GM12878 (cell line): Measurements from ENCODE around the gene TSSK2. TPM values are rescaled to one million over a fixed set of nuclear protein-coding genes. Genes with fewer than 3 reads are reported as not detected.

Experiments
- ATAC-seq: fragments of 200-7000 bp; cut with Tn5 transposase; 3 replicates; pipeline ENCODE4 v1.9.1; 2020; ENCODE audit warnings: mild to moderate bottlenecking, moderate library complexity
- BruUV-seq: library from RNA; stranded (reverse); fragments of 400-500 nt; replicated peaks from 2 replicates; lab custom pipeline; 2021; lab: Mats Ljungman, UMichigan
- CTCF ChIA-PET: fragments of 300-600 bp; sonication (Branson Sonifier 250); formaldehyde crosslinking; extraction: SDS; loops from one replicate; lab custom pipeline; 2021; ENCODE audit warnings: inconsistent platforms; lab: Yijun Ruan, JAX
- POLR2A ChIA-PET: fragments of 350-600 bp; formaldehyde crosslinking; extraction: SDS; loops from one replicate; lab custom pipeline; 2021; ENCODE audit warnings: inconsistent platforms; lab: Charles Lee
- RAD21 ChIA-PET: fragments of 300-600 bp; sonication (Branson Sonifier 250); formaldehyde crosslinking; loops from one replicate; lab custom pipeline; 2023; ENCODE audit warnings: antibody characterized with exemption; ENCODE audit not compliant: unreplicated experiment; lab: Charles Lee
- SMC1A ChIA-PET: fragments of 300-600 bp; sonication (Branson Sonifier 250); formaldehyde crosslinking; loops from one replicate; lab custom pipeline; 2023; ENCODE audit not compliant: unreplicated experiment, uncharacterized antibody; lab: Charles Lee
- DNase-seq: peaks from one replicate; pipeline ENCODE4 v3.0.0-alpha.2; 2011; ENCODE audit warnings: low read depth, low spot score
- FAIRE-seq: peaks from 3 replicates; lab custom pipeline; 2011; peaks lifted over from hg19 to GRCh38; lab: Jason Lieb, UNC
- H2AFZ ChIP-seq: 2 replicates; pipeline ENCODE4 v1.6.0; 2011; ENCODE audit warnings: low read depth, low read length, control low read depth; ENCODE audit not compliant: control insufficient read depth
- H3K27ac ChIP-seq: 2 replicates; pipeline ENCODE4 v1.5.1; 2011; ENCODE audit warnings: control low read depth; ENCODE audit not compliant: control insufficient read depth, insufficient read depth
- H3K27me3 ChIP-seq, 2 experiments: replicated peaks in 1 of 2; 2 replicates each; pipeline versions ENCODE4 v1.6.0 to v1.6.1; 2011; ENCODE audit warnings: low read length in 1 of 2; ENCODE audit not compliant: control insufficient read depth in 2 of 2, insufficient read depth in 2 of 2
- H3K36me3 ChIP-seq, 2 experiments: 2 replicates each; pipeline ENCODE4 v1.5.1; 2011; ENCODE audit warnings: low read length in 1 of 2; ENCODE audit not compliant: control insufficient read depth in 2 of 2, insufficient read depth in 2 of 2
- H3K4me1 ChIP-seq: 2 replicates; pipeline ENCODE4 v1.6.1; 2011; ENCODE audit warnings: mild to moderate bottlenecking, low read length, moderate library complexity, mixed read lengths; ENCODE audit not compliant: control insufficient read depth, insufficient read depth
- H3K4me2 ChIP-seq: 2 replicates; pipeline ENCODE4 v1.6.0; 2011; ENCODE audit warnings: control low read depth; ENCODE audit not compliant: control insufficient read depth, insufficient read depth
- H3K4me3 ChIP-seq: fragments of 200-600 bp; sonication (generic); 2 replicates; pipeline ENCODE4 v1.5.1; 2016
- H3K79me2 ChIP-seq: 2 replicates; pipeline ENCODE4 v1.6.0; 2011; ENCODE audit warnings: low read length; ENCODE audit not compliant: control insufficient read depth, insufficient read depth
- H3K9ac ChIP-seq: 2 replicates; pipeline ENCODE4 v1.8.0; 2011; ENCODE audit warnings: low read length, control low read depth, mixed read lengths; ENCODE audit not compliant: control insufficient read depth, insufficient read depth
- H3K9me3 ChIP-seq: replicated peaks from 3 replicates; pipeline ENCODE4 v1.5.1; 2011; ENCODE audit warnings: mild to moderate bottlenecking, low read length; ENCODE audit not compliant: control insufficient read depth, insufficient read depth
- H4K20me1 ChIP-seq: 2 replicates; pipeline ENCODE4 v1.6.0; 2011; ENCODE audit not compliant: control insufficient read depth, insufficient read depth
- EGR1 ChIP-seq, 2 experiments: IDR thresholded peaks; 1 replicate in 1 of 2; 2 replicates in 1 of 2; pipeline ENCODE4 v1.6.1; 2011 to 2012; ENCODE audit warnings: low read depth in 2 of 2, low read length in 2 of 2, borderline replicate concordance in 1 of 2, mild to moderate bottlenecking in 1 of 2, moderate library complexity in 1 of 2
- ETV6 ChIP-seq, 2 experiments: fragments of 450-650 bp in 1 of 2; IDR thresholded peaks in 1 of 2; conservative IDR thresholded peaks in 1 of 2; 2 replicates each; pipeline ENCODE4 v1.6.1; 2014; ENCODE audit warnings: antibody characterized with exemption in 1 of 2, borderline replicate concordance in 1 of 2, low read depth in 1 of 2, mild to moderate bottlenecking in 1 of 2, moderate library complexity in 1 of 2
- IKZF1 ChIP-seq: fragments of 450-650 bp; conservative IDR thresholded peaks from 2 replicates; pipeline ENCODE4 v1.6.1; 2017; ENCODE audit warnings: antibody characterized with exemption, mild to moderate bottlenecking
- IKZF2 ChIP-seq, 2 experiments: fragments of 450-650 bp; IDR thresholded peaks; 2 replicates each; pipeline ENCODE4 v1.6.1; 2017; ENCODE audit warnings: mild to moderate bottlenecking in 2 of 2, moderate library complexity in 2 of 2
- KAT2A ChIP-seq: conservative IDR thresholded peaks from 2 replicates; pipeline ENCODE4 v1.6.1; 2011; ENCODE audit warnings: low read depth, low read length; ENCODE audit not compliant: control insufficient read depth
- MTA3 ChIP-seq: IDR thresholded peaks from 2 replicates; pipeline ENCODE4 v1.6.1; 2012; ENCODE audit warnings: low read length, inconsistent platforms, borderline replicate concordance
- SMARCA5 ChIP-seq: fragments of 450-650 bp; IDR thresholded peaks from 2 replicates; pipeline ENCODE4 v1.6.1; 2017; ENCODE audit warnings: mild to moderate bottlenecking
- TARDBP ChIP-seq: IDR thresholded peaks from 2 replicates; pipeline ENCODE4 v1.6.1; 2016; ENCODE audit warnings: borderline replicate concordance
- WRNIP1 ChIP-seq: IDR thresholded peaks from 2 replicates; pipeline ENCODE4 v1.6.1; 2011; ENCODE audit warnings: low read depth, low read length, improper control_type of control experiment, borderline replicate concordance
- WGBS: methylation state at CpG from one replicate; pipeline ENCODE4 v1.1.6; 2016; ENCODE audit warnings: low lambda C conversion rate; ENCODE audit not compliant: insufficient replicate concordance, insufficient coverage; ENCODE audit errors: missing lambda C conversion rate; 5-methylcytosine and 5-hydroxymethylcytosine counted together
- in situ Hi-C: fragments of 300-500 bp; cut with MboI; formaldehyde crosslinking; loops from 9 replicates; pipeline ENCODE4 v1.14.3; 2018; ENCODE audit warnings: mixed read lengths
- intact Hi-C: fragments of 100-400 bp; cut with micrococcal nuclease; formaldehyde crosslinking; loops from one replicate; pipeline ENCODE4 v1.14.2; 2022; ENCODE audit not compliant: unreplicated experiment
- polyA plus RNA-seq, 11 experiments: library from polyadenylated mRNA; depleted of rRNA in 4 of 11; unstranded in 6 of 11; stranded (reverse) in 5 of 11; fragments of >200 nt; fragmentation: Nextera tagmentation in 4 of 11; fragmentation: Illumina TruSeq in 1 of 11; extraction: Ambion mirVana in 4 of 11; extraction: Trizol in 1 of 11; gene quantifications; 1 replicate in 1 of 11; 2 replicates in 10 of 11; pipeline versions ENCODE4 v1.2.1 to v1.2.3, GENCODE V29; 2011 to 2016; ENCODE audit warnings: inconsistent platforms in 2 of 11, missing spikeins in 2 of 11, low read depth in 1 of 11
- total RNA-seq, 4 experiments: library from RNA; depleted of rRNA in 3 of 4; stranded (reverse); fragments of >200 nt in 3 of 4; fragmentation: Illumina TruSeq in 1 of 4; extraction: Trizol in 1 of 4; gene quantifications; 2 replicates each; pipeline versions ENCODE4 v1.2.1 to v1.2.3, GENCODE V29; 2013 to 2021
- TF ChIP-seq, protein P1 (sequence below): IDR thresholded peaks from 2 replicates; pipeline ENCODE4 v1.6.1; 2012; ENCODE audit warnings: low read depth, low read length, improper control_type of control experiment
- TF ChIP-seq, protein P2 (sequence below): IDR thresholded peaks from 2 replicates; pipeline ENCODE4 v1.6.1; 2011; ENCODE audit warnings: borderline replicate concordance, low read depth, mild to moderate bottlenecking, moderate library complexity, low read length; ENCODE audit not compliant: insufficient read depth, poor library complexity, severe bottlenecking
- TF ChIP-seq, protein P3 (sequence below): fragments of 150-350 bp; IDR thresholded peaks from 2 replicates; pipeline ENCODE4 v1.6.1; 2016; ENCODE audit warnings: low read depth, low read length

Gene TSSK2
- total and polyA plus RNA-seq, 10 of the 15 experiments (the other 5 are each of a cell fraction or from before 2014, with no cell fraction given) = 0.03 to 0.17 TPM; not detected in 8

DNA sequence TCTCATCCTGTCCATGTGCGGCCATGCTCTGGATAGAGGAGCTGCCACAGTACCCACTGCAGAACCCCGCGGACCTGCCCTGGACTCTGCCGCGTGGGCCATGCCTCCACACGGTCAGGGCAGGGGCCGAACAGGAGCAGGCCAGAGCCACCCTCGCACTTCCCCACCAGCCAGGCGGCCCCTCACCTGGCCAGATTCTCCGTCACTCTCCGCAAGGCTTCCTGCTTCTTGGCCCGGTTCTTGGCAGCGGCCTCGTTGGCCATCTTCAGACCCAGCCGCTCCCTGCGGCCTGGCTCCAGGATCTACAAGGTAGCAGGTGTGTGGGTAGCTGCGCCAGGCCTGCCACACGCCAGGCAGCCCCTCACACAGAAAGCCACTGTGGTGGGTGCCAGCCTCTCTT lies 3.8 kb downstream of the TSSK2 start:
- POLR2A ChIA-PET = no interaction called here
- Histone ChIP-seq H3K79me2 (no peaks in the 10 kb centered on the region), H3K27ac (no peak overlapping the region)
- in situ Hi-C loops = no loop called here
- WGBS = 97% methylated on average over 18 of the region's 18 CpGs
- ATAC-seq = no peak
- TF ChIP-seq, protein P1, sequence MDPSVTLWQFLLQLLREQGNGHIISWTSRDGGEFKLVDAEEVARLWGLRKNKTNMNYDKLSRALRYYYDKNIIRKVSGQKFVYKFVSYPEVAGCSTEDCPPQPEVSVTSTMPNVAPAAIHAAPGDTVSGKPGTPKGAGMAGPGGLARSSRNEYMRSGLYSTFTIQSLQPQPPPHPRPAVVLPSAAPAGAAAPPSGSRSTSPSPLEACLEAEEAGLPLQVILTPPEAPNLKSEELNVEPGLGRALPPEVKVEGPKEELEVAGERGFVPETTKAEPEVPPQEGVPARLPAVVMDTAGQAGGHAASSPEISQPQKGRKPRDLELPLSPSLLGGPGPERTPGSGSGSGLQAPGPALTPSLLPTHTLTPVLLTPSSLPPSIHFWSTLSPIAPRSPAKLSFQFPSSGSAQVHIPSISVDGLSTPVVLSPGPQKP = no peak
- no peak for TF ChIP-seq SMARCA5
- no peak for TF ChIP-seq MTA3
- TF ChIP-seq ETV6 (conservative IDR thresholded peaks at IDR 0.05 in 1 of 2, IDR thresholded peaks at IDR 0.05 in 1 of 2; ENCODE audit: borderline replicate concordance in 1 of 2, low read depth in 1 of 2) = no peak
- no peak for TF ChIP-seq IKZF1
- no peak for TF ChIP-seq IKZF2 (IDR thresholded peaks at IDR 0.05)
- TF ChIP-seq WRNIP1 = no peak
- TF ChIP-seq, all 136 proteins: peak for 0
- no TSS peak for BruUV-seq
- CTCF ChIA-PET = no interaction called here
- RAD21 ChIA-PET = no interaction called here
- Histone ChIP-seq H3K4me1 (no peaks in the 10 kb centered on the region), H3K4me2 (no peak overlapping the region), H3K27me3 (no peaks in the 10 kb centered on the region), H3K9ac (no peak overlapping the region), H4K20me1 (no peaks in the 10 kb centered on the region), H3K4me3 (no peak overlapping the region), H3K36me3 (peaks cover 9 to 15% of the 10 kb centered on the region in 2 experiments), H3K9me3 (no peaks in the 10 kb centered on the region), H2AFZ (no peak overlapping the region)
- DNase-seq (no peak), FAIRE-seq (no peak)
- intact Hi-C loops = no loop called here
- SMC1A ChIA-PET = no interaction called here

DNA sequence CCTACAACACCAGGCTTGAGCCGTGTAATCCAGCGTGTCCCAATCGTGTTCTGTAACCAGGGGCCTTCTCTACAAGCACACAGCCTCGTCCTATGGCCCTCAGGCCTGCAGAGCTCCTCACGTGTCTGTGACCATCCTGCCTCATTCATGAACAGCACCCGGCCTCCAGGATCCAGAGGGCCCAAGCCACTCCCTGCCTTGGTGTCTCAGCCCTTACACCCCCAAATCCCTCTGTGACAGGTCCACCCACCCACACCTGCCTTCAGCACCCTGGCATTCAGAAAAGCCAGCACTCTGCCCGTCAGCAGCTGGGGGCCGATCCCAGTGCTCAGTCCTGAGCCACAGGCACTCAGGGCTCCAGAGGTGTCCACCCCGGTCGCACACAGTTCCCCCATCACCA lies 5.8 kb downstream of the TSSK2 start:
- H3K4me1 ChIP-seq = no peaks in the 10 kb centered on the region
- POLR2A ChIA-PET = no interaction called here
- no peaks in the 10 kb centered on the region for H3K9me3 ChIP-seq
- no peak for FAIRE-seq
- no peak overlapping the region for H2AFZ ChIP-seq
- BruUV-seq = no TSS peak
- WGBS = 96% methylated on average over 10 of the region's 10 CpGs
- no peak overlapping the region for H3K4me2 ChIP-seq
- SMC1A ChIA-PET = no interaction called here
- H3K27ac ChIP-seq = no peak overlapping the region
- no peaks in the 10 kb centered on the region for H3K79me2 ChIP-seq
- H3K27me3 ChIP-seq = no peaks in the 10 kb centered on the region
- H3K36me3 ChIP-seq = peaks cover 14 to 19% of the 10 kb centered on the region in 2 experiments
- H3K4me3 ChIP-seq = no peak overlapping the region
- in situ Hi-C loops (no loop called here), intact Hi-C loops (no loop called here)
- CTCF ChIA-PET = no interaction called here
- no peaks in the 10 kb centered on the region for H4K20me1 ChIP-seq
- H3K9ac ChIP-seq = no peak overlapping the region
- RAD21 ChIA-PET = no interaction called here
- DNase-seq = no peak
- ATAC-seq = no peak
- TF ChIP-seq WRNIP1 = no peak
- no peak for TF ChIP-seq TARDBP
- TF ChIP-seq, protein P2, sequence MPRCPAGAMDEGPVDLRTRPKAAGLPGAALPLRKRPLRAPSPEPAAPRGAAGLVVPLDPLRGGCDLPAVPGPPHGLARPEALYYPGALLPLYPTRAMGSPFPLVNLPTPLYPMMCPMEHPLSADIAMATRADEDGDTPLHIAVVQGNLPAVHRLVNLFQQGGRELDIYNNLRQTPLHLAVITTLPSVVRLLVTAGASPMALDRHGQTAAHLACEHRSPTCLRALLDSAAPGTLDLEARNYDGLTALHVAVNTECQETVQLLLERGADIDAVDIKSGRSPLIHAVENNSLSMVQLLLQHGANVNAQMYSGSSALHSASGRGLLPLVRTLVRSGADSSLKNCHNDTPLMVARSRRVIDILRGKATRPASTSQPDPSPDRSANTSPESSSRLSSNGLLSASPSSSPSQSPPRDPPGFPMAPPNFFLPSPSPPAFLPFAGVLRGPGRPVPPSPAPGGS = no peak
- TF ChIP-seq, protein P3, sequence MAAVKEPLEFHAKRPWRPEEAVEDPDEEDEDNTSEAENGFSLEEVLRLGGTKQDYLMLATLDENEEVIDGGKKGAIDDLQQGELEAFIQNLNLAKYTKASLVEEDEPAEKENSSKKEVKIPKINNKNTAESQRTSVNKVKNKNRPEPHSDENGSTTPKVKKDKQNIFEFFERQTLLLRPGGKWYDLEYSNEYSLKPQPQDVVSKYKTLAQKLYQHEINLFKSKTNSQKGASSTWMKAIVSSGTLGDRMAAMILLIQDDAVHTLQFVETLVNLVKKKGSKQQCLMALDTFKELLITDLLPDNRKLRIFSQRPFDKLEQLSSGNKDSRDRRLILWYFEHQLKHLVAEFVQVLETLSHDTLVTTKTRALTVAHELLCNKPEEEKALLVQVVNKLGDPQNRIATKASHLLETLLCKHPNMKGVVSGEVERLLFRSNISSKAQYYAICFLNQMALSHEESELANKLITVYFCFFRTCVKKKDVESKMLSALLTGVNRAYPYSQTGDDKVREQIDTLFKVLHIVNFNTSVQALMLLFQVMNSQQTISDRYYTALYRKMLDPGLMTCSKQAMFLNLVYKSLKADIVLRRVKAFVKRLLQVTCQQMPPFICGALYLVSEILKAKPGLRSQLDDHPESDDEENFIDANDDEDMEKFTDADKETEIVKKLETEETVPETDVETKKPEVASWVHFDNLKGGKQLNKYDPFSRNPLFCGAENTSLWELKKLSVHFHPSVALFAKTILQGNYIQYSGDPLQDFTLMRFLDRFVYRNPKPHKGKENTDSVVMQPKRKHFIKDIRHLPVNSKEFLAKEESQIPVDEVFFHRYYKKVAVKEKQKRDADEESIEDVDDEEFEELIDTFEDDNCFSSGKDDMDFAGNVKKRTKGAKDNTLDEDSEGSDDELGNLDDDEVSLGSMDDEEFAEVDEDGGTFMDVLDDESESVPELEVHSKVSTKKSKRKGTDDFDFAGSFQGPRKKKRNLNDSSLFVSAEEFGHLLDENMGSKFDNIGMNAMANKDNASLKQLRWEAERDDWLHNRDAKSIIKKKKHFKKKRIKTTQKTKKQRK = no peak
- TF ChIP-seq KAT2A = no peak
- no peak for TF ChIP-seq EGR1 (IDR thresholded peaks at IDR 0.05; ENCODE audit: borderline replicate concordance in 1 of 2, low read depth in 2 of 2, low read length in 2 of 2)
